Lower lobe of right lung (tissue), 2 donors: ENCODE measurements around the gene NXT1. TPM values are rescaled to one million over a fixed set of nuclear protein-coding genes. Genes with fewer than 3 reads are reported as not detected.
A peak's percentile ranks its signal among the peaks of the same experiment; 100 is the strongest.

Experiments
- ATAC-seq, 2 donors: fragments of 200-7000 bp; cut with Tn5 transposase; one replicate each; pipeline ENCODE4 v1.9.1; 2020 to 2022; ENCODE audit warnings: mild to moderate bottlenecking in 2 of 2, moderate library complexity in 2 of 2
- DNase-seq: peaks from one replicate; pipeline ENCODE4 v3.0.0-alpha.2; 2020
- H3K27ac ChIP-seq: fragments of 200-600 bp; one replicate; pipeline ENCODE4 v1.8.0; 2022
- H3K27me3 ChIP-seq: fragments of 200-600 bp; one replicate; pipeline ENCODE4 v1.8.0; 2022; ENCODE audit warnings: low read depth
- H3K36me3 ChIP-seq: fragments of 200-600 bp; one replicate; pipeline ENCODE4 v1.8.0; 2022; ENCODE audit warnings: mild to moderate bottlenecking
- H3K4me1 ChIP-seq: fragments of 200-600 bp; one replicate; pipeline ENCODE4 v1.8.0; 2022
- H3K4me3 ChIP-seq: fragments of 200-600 bp; one replicate; pipeline ENCODE4 v1.8.0; 2022; ENCODE audit warnings: mild to moderate bottlenecking
- H3K9me3 ChIP-seq: fragments of 200-600 bp; one replicate; pipeline ENCODE4 v1.8.0; 2022
- CTCF ChIP-seq: fragments of 200-600 bp; IDR thresholded peaks from one replicate; pipeline ENCODE4 v1.8.0; 2022; ENCODE audit warnings: antibody characterized with exemption, mild to moderate bottlenecking
- intact Hi-C: fragments of 100-400 bp; cut with DNase I; formaldehyde crosslinking; loops from one replicate; pipeline ENCODE4 v1.11.0; 2022
- total RNA-seq: library from RNA; stranded (reverse); fragmentation: NEBNext Ultra II Directional; extraction: Animal tissue kit (Norgen Biotek cat#: 25700); gene quantifications from one replicate; pipeline ENCODE4 v1.2.1, GENCODE V29; 2021
- donor health status: DM: no; HTN: yes; CAD: no; lungs with severe emphysema.

The NXT1 gene
- total RNA-seq, 1 donor from 2014 or later = 14.8 TPM

- TF ChIP-seq CTCF = no peak
- DNase-seq (no peak), ATAC-seq (peak; percentile 54 to 55)
- H3K9me3 ChIP-seq = no peaks in the 10 kb centered on the region
- H3K4me3 ChIP-seq = no peak overlapping the region
- intact Hi-C loops = no loop called here
- H3K36me3 ChIP-seq = peaks cover 14% of the 10 kb centered on the region
- no peaks in the 10 kb centered on the region for H3K27me3 ChIP-seq
- H3K27ac ChIP-seq = no peak overlapping the region
- H3K4me1 ChIP-seq = peaks cover 15% of the 10 kb centered on the region
These were observed 53.6 kb downstream of the NXT1 start for GRCh38 chr20:23404196-23404595.

Other genes starting within 250 kb of the NXT1 start
- 14.8 TPM for gene GZF1, start 11.4 kb downstream of the NXT1 start, total RNA-seq
- 11.0 TPM for gene NAPB, start 70.7 kb downstream of the NXT1 start, total RNA-seq
- not detected for gene CSTL1, start 88.9 kb downstream of the NXT1 start, total RNA-seq
- gene CST11, start 102.1 kb downstream of the NXT1 start, total RNA-seq = not detected
- not detected for gene CST8, start 140.3 kb downstream of the NXT1 start, total RNA-seq
- gene CST9L, start 217.7 kb downstream of the NXT1 start, total RNA-seq = not detected